Fibroblast of lung (primary cell): ENCODE data around the gene HDAC10. TPM values are rescaled to one million over a fixed set of nuclear protein-coding genes. Genes with fewer than 3 reads are reported as not detected.

Experiments used
- polyA plus RNA-seq, 2 donors: library from polyadenylated mRNA; depleted of rRNA in 1 of 2; stranded (reverse) in 1 of 2; unstranded in 1 of 2; fragments of >200 nt; gene quantifications; 2 replicates each; pipeline ENCODE4 v1.2.1, GENCODE V29; 2011 to 2012; ENCODE audit warnings: missing spikeins in 1 of 2
- total RNA-seq: library from RNA; depleted of rRNA; stranded (reverse); fragments of >200 nt; gene quantifications from 2 replicates; pipeline ENCODE4 v1.2.1, GENCODE V29; 2014

Gene HDAC10
- total and polyA plus RNA-seq, 2 donors (not counting 1 experiment from before 2014, with no cell fraction given) = 5.1 to 27.6 TPM

Other genes starting within 250 kb of the HDAC10 start
- under 0.01 TPM in 1 of 2 replicates, not detected in the other for gene IL17REL, start 238.5 kb downstream of the HDAC10 start, total RNA-seq
- not detected in 2 replicates for gene IL17REL, start 238.5 kb downstream of the HDAC10 start, polyA plus RNA-seq
- not detected in 2 replicates for gene TTLL8, start 193.0 kb downstream of the HDAC10 start, total RNA-seq
- not detected in 2 replicates for gene TTLL8, start 193.0 kb downstream of the HDAC10 start, polyA plus RNA-seq
- gene MLC1, start 165.8 kb downstream of the HDAC10 start, total RNA-seq = under 0.01 TPM in 2 replicates
- gene MLC1, start 165.8 kb downstream of the HDAC10 start, polyA plus RNA-seq = not detected in 2 replicates
- gene MOV10L1, start 161.3 kb downstream of the HDAC10 start, total RNA-seq = 0.83 and 1.0 TPM in 2 replicates
- 0.03 and 0.40 TPM in 2 replicates for gene MOV10L1, start 161.3 kb downstream of the HDAC10 start, polyA plus RNA-seq
- under 0.01 and 0.17 TPM in 2 replicates for gene PANX2, start 80.5 kb downstream of the HDAC10 start, total RNA-seq
- gene PANX2, start 80.5 kb downstream of the HDAC10 start, polyA plus RNA-seq = 0.44 and 0.45 TPM in 2 replicates
- 15.2 and 17.2 TPM in 2 replicates for gene TRABD, start 65.4 kb downstream of the HDAC10 start, total RNA-seq
- gene TRABD, start 65.4 kb downstream of the HDAC10 start, polyA plus RNA-seq = 11.8 and 17.6 TPM in 2 replicates
- gene SELENOO, start 50.3 kb downstream of the HDAC10 start, total RNA-seq = 16.9 and 20.1 TPM in 2 replicates
- gene SELENOO, start 50.3 kb downstream of the HDAC10 start, polyA plus RNA-seq = 8.3 and 10.2 TPM in 2 replicates
- 19.0 and 23.8 TPM in 2 replicates for gene TUBGCP6, start 6.2 kb downstream of the HDAC10 start, total RNA-seq
- 6.7 and 7.3 TPM in 2 replicates for gene TUBGCP6, start 6.2 kb downstream of the HDAC10 start, polyA plus RNA-seq
- 24.4 and 30.1 TPM in 2 replicates for gene MAPK12, start 10.4 kb upstream of the HDAC10 start, total RNA-seq
- 16.4 and 21.5 TPM in 2 replicates for gene MAPK12, start 10.4 kb upstream of the HDAC10 start, polyA plus RNA-seq
- gene MAPK11, start 19.1 kb upstream of the HDAC10 start, total RNA-seq = 5.9 and 7.6 TPM in 2 replicates
- gene MAPK11, start 19.1 kb upstream of the HDAC10 start, polyA plus RNA-seq = 2.6 and 4.1 TPM in 2 replicates
- 130 and 209 TPM in 2 replicates for gene PLXNB2, start 56.4 kb upstream of the HDAC10 start, total RNA-seq
- gene PLXNB2, start 56.4 kb upstream of the HDAC10 start, polyA plus RNA-seq = 62.7 and 72.9 TPM in 2 replicates
- 2.0 and 2.1 TPM in 2 replicates for gene DENND6B, start 75.7 kb upstream of the HDAC10 start, total RNA-seq
- 1.7 and 1.9 TPM in 2 replicates for gene DENND6B, start 75.7 kb upstream of the HDAC10 start, polyA plus RNA-seq
- 34.4 and 44.4 TPM in 2 replicates for gene PPP6R2, start 92.1 kb upstream of the HDAC10 start, total RNA-seq
- 19.7 and 24.6 TPM in 2 replicates for gene PPP6R2, start 92.1 kb upstream of the HDAC10 start, polyA plus RNA-seq
- gene SBF1, start 223.8 kb upstream of the HDAC10 start, total RNA-seq = 69.1 and 75.8 TPM in 2 replicates
- gene SBF1, start 223.8 kb upstream of the HDAC10 start, polyA plus RNA-seq = 13.5 and 18.7 TPM in 2 replicates
- 2.8 and 5.8 TPM in 2 replicates for gene ADM2, start 230.3 kb upstream of the HDAC10 start, total RNA-seq
- gene ADM2, start 230.3 kb upstream of the HDAC10 start, polyA plus RNA-seq = 0.67 and 0.73 TPM in 2 replicates
- under 0.01 and 0.17 TPM in 2 replicates for gene MIOX, start 235.6 kb upstream of the HDAC10 start, total RNA-seq
- 0.06 TPM in 1 of 2 replicates, not detected in the other for gene MIOX, start 235.6 kb upstream of the HDAC10 start, polyA plus RNA-seq